Activated CD8-positive, alpha-beta T cell treated with anti-CD3 and anti-CD28 coated beads for 36 hours (primary cell): Measurements from ENCODE around the gene CADPS. TPM values are rescaled to one million over a fixed set of nuclear protein-coding genes. Genes with fewer than 3 reads are reported as not detected.

Source experiments
- ATAC-seq: fragments of 200-7000 bp; cut with Tn5 transposase; one replicate; pipeline ENCODE4 v1.10.0; 2021; ENCODE audit warnings: mild to moderate bottlenecking, moderate library complexity
- CTCF ChIA-PET: fragments of 350-600 bp; sonication (Branson Sonifier 250); formaldehyde crosslinking; loops from one replicate; lab custom pipeline; 2021; ENCODE audit warnings: antibody characterized with exemption; lab: Charles Lee
- POLR2A ChIA-PET: fragments of 350-600 bp; sonication (Branson Sonifier 250); formaldehyde crosslinking; loops from one replicate; lab custom pipeline; 2021; ENCODE audit warnings: antibody characterized with exemption; lab: Charles Lee
- DNase-seq: peaks from one replicate; pipeline ENCODE4 v3.0.0-alpha.2; 2020
- H3K27ac Mint-ChIP-seq: one replicate; pipeline ENCODE4 v1.8.0; 2021; ENCODE audit warnings: mild to moderate bottlenecking, mixed read lengths
- H3K27me3 Mint-ChIP-seq: one replicate; pipeline ENCODE4 v1.8.0; 2021; ENCODE audit warnings: mixed read lengths
- H3K36me3 Mint-ChIP-seq: one replicate; pipeline ENCODE4 v1.8.0; 2021; ENCODE audit warnings: low read depth, mixed read lengths
- H3K4me1 Mint-ChIP-seq: one replicate; pipeline ENCODE4 v1.8.0; 2021; ENCODE audit warnings: low read depth, mixed read lengths
- H3K4me3 Mint-ChIP-seq: one replicate; pipeline ENCODE4 v1.8.0; 2021; ENCODE audit warnings: mild to moderate bottlenecking, moderate library complexity, mixed read lengths
- H3K9me3 Mint-ChIP-seq: one replicate; pipeline ENCODE4 v1.8.0; 2021; ENCODE audit warnings: mixed read lengths
- intact Hi-C: fragments of 100-400 bp; cut with micrococcal nuclease; formaldehyde crosslinking; loops from one replicate; pipeline ENCODE4 v1.10.0; 2022
- total RNA-seq, 2 experiments: library from RNA; stranded (reverse); gene quantifications; one replicate each; pipeline ENCODE4 v1.2.3, GENCODE V29; 2021
- TF ChIP-seq, protein P1 (sequence below): fragments of 200-600 bp; IDR thresholded peaks from one replicate; pipeline ENCODE4 v1.8.0; 2022; ENCODE audit warnings: antibody characterized with exemption, mild to moderate bottlenecking

CADPS gene
- total RNA-seq, 2 experiments from 2014 or later, result not detected

DNA sequence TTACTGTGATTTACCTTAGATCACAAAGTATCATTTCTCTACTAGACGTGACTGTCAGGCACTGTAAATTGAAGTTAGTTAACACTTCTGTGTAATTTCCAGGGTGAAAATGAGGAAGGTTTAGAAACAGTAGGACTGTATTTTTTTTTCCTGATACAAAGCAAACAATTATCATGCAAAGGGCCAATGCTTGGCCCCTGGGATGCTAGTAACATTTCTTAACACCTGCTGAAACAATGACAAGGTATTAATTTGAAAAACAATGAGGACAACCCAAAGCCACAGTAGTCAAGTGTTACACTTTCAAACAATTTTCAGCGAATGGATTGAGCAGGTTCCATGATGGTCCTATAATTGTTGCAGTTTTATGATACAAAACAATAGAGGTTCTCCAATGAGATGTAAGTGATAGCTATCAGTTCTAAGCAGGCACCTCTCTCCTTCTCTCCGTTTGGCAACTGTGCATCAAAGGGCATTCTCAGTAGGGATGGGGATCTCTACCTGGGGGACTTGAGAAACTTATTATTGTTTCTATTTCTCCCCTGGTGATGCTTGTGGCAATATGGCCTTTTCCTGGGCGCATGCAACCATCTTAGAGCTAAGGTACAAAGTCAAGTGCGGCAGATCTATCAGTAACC lies 435.9 kb downstream of the CADPS start:
- Mint-ChIP-seq H3K9me3 (no peaks in the 10 kb centered on the region), H3K4me1 (no peaks in the 10 kb centered on the region), H3K36me3 (no peaks in the 10 kb centered on the region), H3K27ac (no peak overlapping the region), H3K4me3 (no peak overlapping the region), H3K27me3 (peaks cover 9% of the 10 kb centered on the region)
- TF ChIP-seq, protein P1, sequence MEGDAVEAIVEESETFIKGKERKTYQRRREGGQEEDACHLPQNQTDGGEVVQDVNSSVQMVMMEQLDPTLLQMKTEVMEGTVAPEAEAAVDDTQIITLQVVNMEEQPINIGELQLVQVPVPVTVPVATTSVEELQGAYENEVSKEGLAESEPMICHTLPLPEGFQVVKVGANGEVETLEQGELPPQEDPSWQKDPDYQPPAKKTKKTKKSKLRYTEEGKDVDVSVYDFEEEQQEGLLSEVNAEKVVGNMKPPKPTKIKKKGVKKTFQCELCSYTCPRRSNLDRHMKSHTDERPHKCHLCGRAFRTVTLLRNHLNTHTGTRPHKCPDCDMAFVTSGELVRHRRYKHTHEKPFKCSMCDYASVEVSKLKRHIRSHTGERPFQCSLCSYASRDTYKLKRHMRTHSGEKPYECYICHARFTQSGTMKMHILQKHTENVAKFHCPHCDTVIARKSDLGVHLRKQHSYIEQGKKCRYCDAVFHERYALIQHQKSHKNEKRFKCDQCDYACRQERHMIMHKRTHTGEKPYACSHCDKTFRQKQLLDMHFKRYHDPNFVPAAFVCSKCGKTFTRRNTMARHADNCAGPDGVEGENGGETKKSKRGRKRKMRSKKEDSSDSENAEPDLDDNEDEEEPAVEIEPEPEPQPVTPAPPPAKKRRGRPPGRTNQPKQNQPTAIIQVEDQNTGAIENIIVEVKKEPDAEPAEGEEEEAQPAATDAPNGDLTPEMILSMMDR, result no peak
- intact Hi-C loops, result no loop called here
- ATAC-seq, result no peak
- ChIA-PET CTCF (no interaction called here), POLR2A (interaction anchor here (0.8 kb wide), 1 partner anchor 788 kb away, joined by 3 read pairs; no protein-coding TSS in a partner anchor)
- DNase-seq, result no peak

- ATAC-seq, result no peak
- H3K27ac Mint-ChIP-seq, result no peak overlapping the region
- H3K4me1 Mint-ChIP-seq, result no peaks in the 10 kb centered on the region
- CTCF ChIA-PET, result no interaction called here
- intact Hi-C loops, result no loop called here
- H3K27me3 Mint-ChIP-seq, result peaks cover 9% of the 10 kb centered on the region
- no peaks in the 10 kb centered on the region for H3K9me3 Mint-ChIP-seq
- H3K36me3 Mint-ChIP-seq, result no peaks in the 10 kb centered on the region
- POLR2A ChIA-PET, result interaction anchor here (0.7 kb wide), 1 partner anchor 17 kb away, joined by 3 read pairs; no protein-coding TSS in a partner anchor
- TF ChIP-seq, protein P1, result no peak
- H3K4me3 Mint-ChIP-seq, result no peak overlapping the region
- no peak for DNase-seq
These were observed 438.4 kb downstream of the CADPS start for GRCh38 chr3:62436785-62437184.

DNA sequence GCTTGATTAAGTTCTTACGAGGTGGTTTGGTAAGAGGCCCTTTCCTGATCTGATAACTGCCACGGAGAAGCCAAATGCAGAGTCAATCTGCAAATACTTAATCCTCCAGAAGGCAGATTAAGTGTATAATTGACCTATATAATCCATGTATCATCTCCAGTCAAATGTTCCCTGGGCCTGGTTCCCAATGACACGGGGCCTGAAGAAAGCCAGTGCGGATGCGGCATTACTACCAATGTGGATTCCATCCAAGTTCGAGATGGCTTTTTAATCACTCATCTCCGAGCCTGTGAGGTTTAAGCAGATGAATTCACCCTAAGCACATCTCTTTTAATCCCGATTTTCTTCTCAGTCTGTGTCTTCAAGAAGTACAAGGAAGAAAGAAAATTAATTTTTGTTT lies 441.8 kb downstream of the CADPS start:
- H3K4me3 Mint-ChIP-seq, result no peak overlapping the region
- H3K27ac Mint-ChIP-seq, result no peak overlapping the region
- TF ChIP-seq, protein P1, result no peak
- ChIA-PET CTCF (no interaction called here), POLR2A (no interaction called here)
- no peaks in the 10 kb centered on the region for H3K36me3 Mint-ChIP-seq
- no peaks in the 10 kb centered on the region for H3K9me3 Mint-ChIP-seq
- H3K27me3 Mint-ChIP-seq, result peaks cover 12% of the 10 kb centered on the region
- DNase-seq (no peak), ATAC-seq (no peak)
- intact Hi-C loops, result no loop called here
- H3K4me1 Mint-ChIP-seq, result no peaks in the 10 kb centered on the region

DNA sequence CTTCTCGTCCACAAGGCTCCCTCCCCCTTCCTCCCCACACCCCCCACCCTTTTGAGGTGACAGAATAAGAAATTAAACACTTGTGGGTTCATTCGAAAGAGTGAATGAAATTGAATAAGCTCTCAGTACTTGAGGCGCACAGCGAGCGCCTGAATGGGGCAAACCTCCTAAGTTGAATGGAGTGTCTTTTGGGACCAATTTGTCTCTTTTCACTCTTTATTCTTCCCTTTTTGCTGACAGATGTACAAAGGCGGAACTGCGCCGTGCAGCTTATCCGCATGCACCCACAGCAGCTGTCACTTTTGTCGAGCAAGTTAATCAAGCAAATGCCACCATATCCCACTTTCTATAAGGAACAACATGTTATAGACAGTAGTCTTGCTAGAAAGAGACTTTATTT lies 454.0 kb downstream of the CADPS start:
- H3K36me3 Mint-ChIP-seq, result no peaks in the 10 kb centered on the region
- CTCF ChIA-PET, result no interaction called here
- ATAC-seq (no peak), DNase-seq (no peak)
- H3K4me1 Mint-ChIP-seq, result no peaks in the 10 kb centered on the region
- H3K27me3 Mint-ChIP-seq, result peaks cover 3% of the 10 kb centered on the region
- TF ChIP-seq, protein P1, result no peak
- H3K4me3 Mint-ChIP-seq, result no peak overlapping the region
- POLR2A ChIA-PET, result no interaction called here
- intact Hi-C loops, result no loop called here
- no peaks in the 10 kb centered on the region for H3K9me3 Mint-ChIP-seq
- H3K27ac Mint-ChIP-seq, result no peak overlapping the region

GRCh38 chr3:62416144-62416543 lies 459.1 kb downstream of the CADPS start:
- TF ChIP-seq, protein P1, result no peak
- Mint-ChIP-seq H3K9me3 (no peaks in the 10 kb centered on the region), H3K36me3 (no peaks in the 10 kb centered on the region), H3K4me3 (no peak overlapping the region), H3K27me3 (peaks cover 4% of the 10 kb centered on the region), H3K4me1 (no peaks in the 10 kb centered on the region), H3K27ac (no peak overlapping the region)
- POLR2A ChIA-PET, result no interaction called here
- ATAC-seq (no peak), DNase-seq (no peak)
- CTCF ChIA-PET, result no interaction called here
- intact Hi-C loops, result no loop called here
